ENCODE data around the gene HSPA4.
"Not testable (repeated sequence)": the region's sequence is repeated elsewhere in the genome, so short reads cannot be mapped to it uniquely, and the experiment has no call there.

Gene HSPA4

DNA sequence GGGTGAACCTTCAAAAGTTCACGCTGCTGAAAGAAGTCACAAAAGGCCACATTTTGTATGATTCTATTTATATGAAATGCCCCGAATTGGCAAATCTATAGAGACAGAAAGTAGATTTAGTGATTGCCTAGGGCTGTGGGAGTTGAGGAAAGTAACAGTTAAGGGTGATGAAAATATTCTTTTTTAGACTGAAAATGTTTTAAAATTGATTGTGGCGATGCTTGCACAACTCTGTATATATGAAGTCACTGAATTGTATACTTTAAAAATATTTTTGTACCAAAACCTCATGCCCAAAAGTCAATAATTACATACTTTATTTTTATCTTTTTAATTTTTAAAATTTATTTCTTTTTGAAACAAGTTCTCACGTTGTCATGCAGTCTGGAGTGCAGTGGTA lies 30.3 kb downstream of the HSPA4 start:
- Histone ChIP-seq H2BK12ac (ENCODE audit: low read length in 2 of 2) (no peak overlapping the region), H2BK5ac (ENCODE audit: low read depth, low read length, poor library complexity, severe bottlenecking) (no peak overlapping the region), H3K18ac (ENCODE audit: low read depth in 1 of 2, low read length in 2 of 2) (no peak overlapping the region), H4K91ac (ENCODE audit: low read length) (no peak overlapping the region), H3K23ac (ENCODE audit: low read length in 2 of 2) (no peak overlapping the region), H3K9me3 (ENCODE audit: control insufficient read depth, low read length) (no peaks in the 10 kb centered on the region), H3K36me3 (ENCODE audit: control insufficient read depth in 1 of 2, insufficient read depth in 2 of 2, low read depth in 1 of 2, low read length in 2 of 2) (peaks cover 8 to 55% of the 10 kb centered on the region in 2 experiments), H3K4me3 (ENCODE audit: insufficient read depth in 1 of 2, low read depth in 1 of 2, low read length in 2 of 2) (no peak overlapping the region), H3K4ac (ENCODE audit: low read depth in 1 of 2, low read length in 2 of 2) (no peak overlapping the region), H2AK5ac (ENCODE audit: low read length, severe bottlenecking) (no peak overlapping the region), H3K14ac (ENCODE audit: low read length in 2 of 2) (no peak overlapping the region), H3K4me2 (ENCODE audit: low read length, poor library complexity, severe bottlenecking) (no peak overlapping the region), H2BK120ac (ENCODE audit: low read depth, low read length) (no peak overlapping the region), H3K79me1 (replicated peaks; ENCODE audit: low read length, poor library complexity, severe bottlenecking) (peaks cover 5% of the 10 kb centered on the region), H3K9ac (ENCODE audit: low read length) (no peak overlapping the region), H2BK15ac (ENCODE audit: low read depth, poor library complexity, severe bottlenecking) (no peak overlapping the region), H2AFZ (ENCODE audit: low read depth, low read length) (no peak overlapping the region), H3K27me3 (ENCODE audit: control insufficient read depth in 1 of 2, insufficient read depth in 1 of 2, low read length in 2 of 2) (no peaks in the 10 kb centered on the region), H3K27ac (ENCODE audit: low read length, poor library complexity, severe bottlenecking) (no peak overlapping the region), H3K4me1 (ENCODE audit: control insufficient read depth, insufficient read depth, low read depth, low read length) (no peaks in the 10 kb centered on the region), H4K8ac (ENCODE audit: low read length) (no peak overlapping the region)
- DNase-seq, result no peak
- 99% methylated on average over 3 of the region's 4 CpGs for WGBS

DNA sequence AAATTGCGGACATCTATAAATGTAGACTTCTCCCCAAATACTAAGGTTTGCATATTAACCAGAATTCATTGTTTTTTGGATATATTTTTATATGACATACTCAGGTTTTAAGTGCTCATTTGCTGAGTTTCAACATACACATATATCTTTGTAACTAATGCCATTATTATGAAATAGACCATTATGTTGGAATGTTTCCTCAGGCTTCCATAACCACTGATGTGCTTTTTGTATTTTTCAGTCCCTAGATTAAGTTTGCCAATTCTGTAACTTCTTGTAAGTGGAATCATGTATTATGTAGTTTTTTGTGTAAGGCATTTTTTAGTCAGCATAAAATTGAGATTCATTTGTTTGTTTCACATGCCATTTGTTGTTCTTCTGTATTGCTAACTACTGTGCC lies 32.1 kb downstream of the HSPA4 start:
- Histone ChIP-seq H4K8ac (ENCODE audit: low read length) (no peak overlapping the region), H4K91ac (ENCODE audit: low read length) (no peak overlapping the region), H3K18ac (ENCODE audit: low read depth in 1 of 2, low read length in 2 of 2) (no peak overlapping the region), H3K9me3 (ENCODE audit: control insufficient read depth, low read length) (no peaks in the 10 kb centered on the region), H3K4me1 (ENCODE audit: control insufficient read depth, insufficient read depth, low read depth, low read length) (no peaks in the 10 kb centered on the region), H2BK15ac (ENCODE audit: low read depth, poor library complexity, severe bottlenecking) (no peak overlapping the region), H3K4me3 (ENCODE audit: insufficient read depth in 1 of 2, low read depth in 1 of 2, low read length in 2 of 2) (no peak overlapping the region), H3K36me3 (ENCODE audit: control insufficient read depth in 1 of 2, insufficient read depth in 2 of 2, low read depth in 1 of 2, low read length in 2 of 2) (peaks cover 9 to 56% of the 10 kb centered on the region in 2 experiments), H2AK5ac (ENCODE audit: low read length, severe bottlenecking) (no peak overlapping the region), H3K79me1 (replicated peaks; ENCODE audit: low read length, poor library complexity, severe bottlenecking) (peaks cover 9% of the 10 kb centered on the region), H2BK120ac (ENCODE audit: low read depth, low read length) (no peak overlapping the region), H3K4me2 (ENCODE audit: low read length, poor library complexity, severe bottlenecking) (no peak overlapping the region), H2AFZ (ENCODE audit: low read depth, low read length) (no peak overlapping the region), H3K23ac (ENCODE audit: low read length in 2 of 2) (no peak overlapping the region), H3K4ac (ENCODE audit: low read depth in 1 of 2, low read length in 2 of 2) (no peak overlapping the region), H2BK12ac (ENCODE audit: low read length in 2 of 2) (no peak overlapping the region), H3K27me3 (ENCODE audit: control insufficient read depth in 1 of 2, insufficient read depth in 1 of 2, low read length in 2 of 2) (no peaks in the 10 kb centered on the region), H3K27ac (ENCODE audit: low read length, poor library complexity, severe bottlenecking) (no peak overlapping the region), H3K9ac (ENCODE audit: low read length) (no peak overlapping the region), H3K14ac (ENCODE audit: low read length in 2 of 2) (no peak overlapping the region), H2BK5ac (ENCODE audit: low read depth, low read length, poor library complexity, severe bottlenecking) (no peak overlapping the region)
- no CpG with 5 or more reads among the region's 1 CpG for WGBS
- no peak for DNase-seq

DNA sequence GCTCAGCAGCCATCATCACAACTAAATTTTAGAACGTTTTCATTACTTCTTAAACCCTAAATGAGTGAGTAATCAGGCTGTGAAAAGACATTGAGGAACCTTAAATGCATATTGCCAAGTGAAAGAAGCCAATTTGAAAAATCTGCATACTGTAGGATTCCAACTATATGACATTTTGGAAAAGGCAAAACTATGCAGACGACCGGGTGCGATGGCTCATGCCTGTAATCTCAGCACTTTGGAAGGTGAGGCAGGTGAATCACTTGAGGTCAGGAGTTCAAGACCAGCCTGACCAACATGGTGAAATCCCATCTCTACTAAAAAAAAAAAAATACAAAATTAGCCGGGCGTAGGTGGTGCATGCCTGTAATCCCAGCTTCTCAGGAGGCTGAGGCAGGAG lies 33.4 kb downstream of the HSPA4 start:
- not testable (repeated sequence) for H3K14ac ChIP-seq (ENCODE audit: low read length in 2 of 2); H3K4me2 ChIP-seq (ENCODE audit: low read length, poor library complexity, severe bottlenecking); H2BK120ac ChIP-seq (ENCODE audit: low read depth, low read length); H2AK5ac ChIP-seq (ENCODE audit: low read length, severe bottlenecking); H3K9ac ChIP-seq (ENCODE audit: low read length); H3K23ac ChIP-seq (ENCODE audit: low read length in 2 of 2); DNase-seq; H4K91ac ChIP-seq (ENCODE audit: low read length); H3K4me3 ChIP-seq (ENCODE audit: insufficient read depth in 1 of 2, low read depth in 1 of 2, low read length in 2 of 2); H3K4ac ChIP-seq (ENCODE audit: low read depth in 1 of 2, low read length in 2 of 2); H2BK5ac ChIP-seq (ENCODE audit: low read depth, low read length, poor library complexity, severe bottlenecking); H3K18ac ChIP-seq (ENCODE audit: low read depth in 1 of 2, low read length in 2 of 2); H4K8ac ChIP-seq (ENCODE audit: low read length); H3K27me3 ChIP-seq (ENCODE audit: control insufficient read depth in 1 of 2, insufficient read depth in 1 of 2, low read length in 2 of 2); H2BK12ac ChIP-seq (ENCODE audit: low read length in 2 of 2); H3K27ac ChIP-seq (ENCODE audit: low read length, poor library complexity, severe bottlenecking); H3K9me3 ChIP-seq (ENCODE audit: control insufficient read depth, low read length); H2AFZ ChIP-seq (ENCODE audit: low read depth, low read length); H2BK15ac ChIP-seq (ENCODE audit: low read depth, poor library complexity, severe bottlenecking); H3K4me1 ChIP-seq (ENCODE audit: control insufficient read depth, insufficient read depth, low read depth, low read length)
- 97% methylated on average over 5 of the region's 6 CpGs for WGBS
- Histone ChIP-seq H3K79me1 (replicated peaks; ENCODE audit: low read length, poor library complexity, severe bottlenecking) (peaks cover 13% of the 10 kb centered on the region), H3K36me3 (ENCODE audit: control insufficient read depth in 1 of 2, insufficient read depth in 2 of 2, low read depth in 1 of 2, low read length in 2 of 2) (peaks cover 9 to 60% of the 10 kb centered on the region in 2 experiments)

DNA sequence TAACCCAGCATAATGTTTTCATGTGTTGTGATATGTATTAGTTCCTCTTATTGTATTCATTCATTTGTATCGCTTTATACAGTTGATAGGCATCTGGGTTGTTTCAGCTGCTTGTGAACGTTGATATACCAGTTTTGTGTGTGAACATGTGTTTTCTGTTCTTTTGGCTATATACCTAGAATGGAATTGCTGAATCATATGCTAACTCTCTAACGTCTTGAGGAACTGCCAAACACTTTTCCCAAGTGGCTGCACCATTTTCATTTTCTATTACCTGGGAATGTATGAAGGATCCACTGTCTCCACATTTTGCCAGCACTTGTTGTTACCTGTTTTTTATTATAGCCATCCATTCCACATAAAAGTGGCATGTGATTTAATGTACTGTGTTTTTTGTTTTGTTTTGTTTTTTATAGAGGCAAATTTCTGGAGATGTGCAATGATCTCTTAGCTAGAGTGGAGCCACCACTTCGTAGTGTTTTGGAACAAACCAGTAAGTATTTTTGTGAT lies 34.6 kb downstream of the HSPA4 start:
- no peaks in the 10 kb centered on the region for H3K27me3 ChIP-seq (ENCODE audit: control insufficient read depth in 1 of 2, insufficient read depth in 1 of 2, low read length in 2 of 2)
- H3K4me2 ChIP-seq (ENCODE audit: low read length, poor library complexity, severe bottlenecking), result no peak overlapping the region
- H3K18ac ChIP-seq (ENCODE audit: low read depth in 1 of 2, low read length in 2 of 2), result no peak overlapping the region
- H2AFZ ChIP-seq (ENCODE audit: low read depth, low read length), result no peak overlapping the region
- H3K79me1 ChIP-seq (replicated peaks; ENCODE audit: low read length, poor library complexity, severe bottlenecking), result peaks cover 13% of the 10 kb centered on the region
- no peak overlapping the region for H3K4ac ChIP-seq (ENCODE audit: low read depth in 1 of 2, low read length in 2 of 2)
- no peak overlapping the region for H3K9ac ChIP-seq (ENCODE audit: low read length)
- no peak overlapping the region for H4K8ac ChIP-seq (ENCODE audit: low read length)
- 93% methylated on average over 3 of the region's 4 CpGs for WGBS
- H2BK5ac ChIP-seq (ENCODE audit: low read depth, low read length, poor library complexity, severe bottlenecking), result no peak overlapping the region
- H3K4me3 ChIP-seq (ENCODE audit: insufficient read depth in 1 of 2, low read depth in 1 of 2, low read length in 2 of 2), result no peak overlapping the region
- no peak overlapping the region for H2BK120ac ChIP-seq (ENCODE audit: low read depth, low read length)
- H3K36me3 ChIP-seq (ENCODE audit: control insufficient read depth in 1 of 2, insufficient read depth in 2 of 2, low read depth in 1 of 2, low read length in 2 of 2), result peaks cover 9 to 72% of the 10 kb centered on the region in 2 experiments
- H3K4me1 ChIP-seq (ENCODE audit: control insufficient read depth, insufficient read depth, low read depth, low read length), result no peaks in the 10 kb centered on the region
- DNase-seq, result no peak
- no peak overlapping the region for H2AK5ac ChIP-seq (ENCODE audit: low read length, severe bottlenecking)
- H2BK15ac ChIP-seq (ENCODE audit: low read depth, poor library complexity, severe bottlenecking), result no peak overlapping the region
- no peaks in the 10 kb centered on the region for H3K9me3 ChIP-seq (ENCODE audit: control insufficient read depth, low read length)
- no peak overlapping the region for H3K23ac ChIP-seq (ENCODE audit: low read length in 2 of 2)
- no peak overlapping the region for H2BK12ac ChIP-seq (ENCODE audit: low read length in 2 of 2)
- no peak overlapping the region for H3K14ac ChIP-seq (ENCODE audit: low read length in 2 of 2)
- H3K27ac ChIP-seq (ENCODE audit: low read length, poor library complexity, severe bottlenecking), result no peak overlapping the region
- no peak overlapping the region for H4K91ac ChIP-seq (ENCODE audit: low read length)
